Left cardiac atrium (tissue), 2 donors: ENCODE results near the gene RDH8. TPM values are rescaled to one million over a fixed set of nuclear protein-coding genes. Genes with fewer than 3 reads are reported as not detected.

Experiments
- microRNA-seq, 2 donors: library from miRNA; unstranded; fragments of <30 nt; microRNA quantifications; one replicate each; pipeline ENCODE4 v1.2.0, GENCODE V29; 2020
- total RNA-seq, 2 donors: library from RNA; stranded (reverse); fragmentation: NEBNext Ultra II Directional; extraction: Animal tissue kit (Norgen Biotek cat#: 25700); gene quantifications; one replicate each; pipeline ENCODE4 v1.2.1, GENCODE V29; 2021
- donor health status: DM: no; HTN: yes; CAD: no; lungs with severe emphysema.
- donor health status: DM: yes; HTN: yes; CAD: no.

The RDH8 gene
- total RNA-seq, 2 donors from 2014 or later = not detected

Small RNA genes lying within 50 kb of the gene (microRNA-seq; reads per million reads assigned to microRNA genes)
- gene MIR5589 = 0 reads per million in 2 donors

Other genes with a start within 250 kb of the RDH8 start
- 10 to 100 TPM in 1 of 2 donors, 1 to 10 TPM in 1; 8.8 to 12.7 TPM for gene ZNF846, start 244.7 kb upstream of the RDH8 start, total RNA-seq
- gene FBXL12, start 194.4 kb upstream of the RDH8 start, total RNA-seq = 10 to 100 TPM; 12.8 to 14.5 TPM
- gene UBL5, start 185.6 kb upstream of the RDH8 start, total RNA-seq = 100 to 1,000 TPM; 414 to 466 TPM
- gene PIN1, start 178.2 kb upstream of the RDH8 start, total RNA-seq = 10 to 100 TPM; 73.7 to 74.9 TPM
- gene OLFM2, start 77.0 kb upstream of the RDH8 start, total RNA-seq = 10 to 100 TPM in 1 of 2 donors, 1 to 10 TPM in 1; 9.0 to 10.8 TPM
- gene COL5A3, start 3.0 kb upstream of the RDH8 start, total RNA-seq = 10 to 100 TPM; 16.4 to 23.9 TPM
- gene SHFL, start 72.8 kb downstream of the RDH8 start, total RNA-seq = 10 to 100 TPM; 11.4 to 18.7 TPM
- under 1 TPM in 1 of 2 donors, not detected in 1; 0.24 TPM for gene ANGPTL6, start 89.2 kb downstream of the RDH8 start, total RNA-seq
- 10 to 100 TPM; 23.6 to 38.9 TPM for gene PPAN, start 92.9 kb downstream of the RDH8 start, total RNA-seq
- 10 to 100 TPM in 1 of 2 donors, 1 to 10 TPM in 1; 3.8 to 13.2 TPM for gene P2RY11, start 98.2 kb downstream of the RDH8 start, total RNA-seq
- 100 to 1,000 TPM; 136 to 148 TPM for gene EIF3G, start 106.4 kb downstream of the RDH8 start, total RNA-seq
- gene DNMT1, start 181.5 kb downstream of the RDH8 start, total RNA-seq = 10 to 100 TPM; 32.7 to 34.9 TPM
- 10 to 100 TPM in 1 of 2 donors, 1 to 10 TPM in 1; 7.9 to 13.6 TPM for gene S1PR2, start 217.8 kb downstream of the RDH8 start, total RNA-seq
- gene MRPL4, start 238.7 kb downstream of the RDH8 start, total RNA-seq = 10 to 100 TPM; 60.2 to 68.5 TPM